Activated CD4-positive, alpha-beta T cell treated with anti-CD3 and anti-CD28 coated beads, Interleukin-2, Interleukin-6, amounts not matched to agents 100 ng/mL and 50 ng/mL, durations not matched to agents 16 hours and 8 hours (primary cell): ENCODE results near the gene ZC3H13.

Source experiments
- DNase-seq: peaks from one replicate; pipeline ENCODE4 v3.0.0-alpha.2; 2020

The ZC3H13 gene

GRCh38 chr13:46062185-46062584 is 9.6 kb upstream of the ZC3H13 start:
- DNase-seq = no peak

DNA sequence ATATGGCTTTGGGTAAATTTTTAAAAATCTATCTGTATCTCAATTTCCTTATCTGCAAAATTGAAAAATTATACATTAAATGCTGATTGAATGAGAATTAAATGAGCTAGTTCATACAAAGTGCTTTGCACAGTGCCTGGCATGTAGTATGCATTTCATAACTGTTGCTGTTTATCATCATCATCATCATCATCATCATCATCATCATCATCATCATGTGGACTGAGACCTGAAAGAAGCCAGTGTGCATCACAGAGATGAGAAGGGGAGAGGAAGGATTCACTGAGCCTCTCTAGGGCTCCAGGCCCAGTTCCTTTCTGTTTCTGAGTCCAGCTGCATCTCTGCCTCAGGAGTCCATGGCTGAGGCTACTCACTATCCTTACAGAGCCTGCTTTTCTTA is 6.9 kb upstream of the ZC3H13 start:
- DNase-seq = no peak

GRCh38 chr13:46058268-46058667 is 5.7 kb upstream of the ZC3H13 start:
- DNase-seq = no peak

DNA sequence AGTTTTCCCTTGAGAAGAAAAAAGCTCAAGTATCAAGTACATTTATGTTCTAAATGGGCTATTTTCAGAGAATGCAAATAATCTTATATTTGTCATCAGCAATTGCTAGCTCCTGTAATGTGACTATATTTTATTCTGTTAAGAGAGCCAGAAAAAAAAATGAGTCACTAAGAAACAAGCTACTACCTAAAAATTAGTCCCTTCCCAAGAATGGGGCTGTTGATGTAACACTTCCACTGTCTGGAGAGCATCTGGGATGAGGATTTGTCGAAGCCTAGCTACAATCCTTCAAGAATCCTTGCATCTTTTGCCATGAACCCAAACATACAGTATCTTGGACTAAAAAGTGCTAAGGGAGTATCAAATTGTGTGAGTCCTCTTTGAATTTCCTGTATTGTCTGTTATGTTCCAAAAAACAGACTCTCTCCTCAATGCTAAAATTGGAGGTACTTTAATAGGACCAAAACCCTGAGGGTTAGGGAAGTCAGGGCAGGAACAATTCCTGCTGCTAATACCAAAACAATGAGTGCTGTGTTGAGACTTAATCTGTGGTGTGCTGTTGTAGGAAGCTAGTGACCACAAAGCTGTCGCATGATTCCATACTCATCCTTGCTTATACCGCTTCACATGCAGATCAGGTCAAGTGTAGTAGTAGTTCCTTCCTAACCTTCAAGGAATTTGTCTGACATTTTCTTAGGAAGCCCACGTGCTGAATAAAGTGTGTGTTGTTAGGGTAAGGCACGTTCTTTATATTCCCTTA is 4.9 kb upstream of the ZC3H13 start:
- no peak for DNase-seq

- DNase-seq = no peak
Measured at GRCh38 chr13:46053162-46054012, 841 bp upstream of the ZC3H13 start.

- DNase-seq = no peak
Measured at GRCh38 chr13:46051968-46052318, 603 bp downstream of the ZC3H13 start.

GRCh38 chr13:46050771-46051170 is 1.8 kb downstream of the ZC3H13 start:
- DNase-seq = no peak

- DNase-seq = no peak
Measured at GRCh38 chr13:46045424-46045823, 7.1 kb downstream of the ZC3H13 start.

DNA sequence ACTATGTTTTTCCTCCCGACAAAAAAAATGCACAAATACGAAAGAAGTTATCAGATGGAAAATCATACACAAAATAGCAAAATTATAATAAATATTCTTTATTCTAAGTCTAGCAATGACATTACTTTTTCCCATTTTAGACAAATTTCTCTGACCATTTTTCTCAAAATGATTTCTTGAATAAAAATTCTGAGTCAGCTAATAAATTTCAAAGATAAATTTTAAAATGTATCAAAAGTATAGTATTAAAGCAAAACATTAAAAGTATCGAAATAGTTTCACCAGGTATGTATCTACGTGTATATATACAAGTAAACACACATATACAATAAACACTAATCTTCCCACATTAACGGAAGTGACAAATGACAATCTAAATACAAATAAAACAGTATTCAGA is 8.9 kb downstream of the ZC3H13 start:
- DNase-seq = no peak

GRCh38 chr13:46041419-46041839 is 11.1 kb downstream of the ZC3H13 start:
- no peak for DNase-seq

DNA sequence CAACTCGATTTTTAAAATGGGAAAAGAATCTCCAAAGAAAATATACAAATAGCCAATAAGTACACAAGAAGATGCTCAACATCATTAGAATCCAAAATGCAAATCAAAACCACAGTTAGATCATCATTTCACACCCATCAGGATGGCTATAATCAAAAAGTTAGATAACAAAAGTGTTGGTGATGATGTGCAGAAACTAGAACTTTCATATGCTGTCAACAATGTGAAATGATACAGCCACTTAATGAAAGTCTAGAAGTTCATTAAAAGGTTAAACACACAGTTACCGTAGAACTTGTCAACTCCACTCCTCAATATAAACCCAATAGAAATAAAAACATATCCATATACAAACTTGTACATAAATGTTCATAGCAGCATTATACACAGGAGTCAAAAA is 11.8 kb downstream of the ZC3H13 start:
- DNase-seq = no peak

DNA sequence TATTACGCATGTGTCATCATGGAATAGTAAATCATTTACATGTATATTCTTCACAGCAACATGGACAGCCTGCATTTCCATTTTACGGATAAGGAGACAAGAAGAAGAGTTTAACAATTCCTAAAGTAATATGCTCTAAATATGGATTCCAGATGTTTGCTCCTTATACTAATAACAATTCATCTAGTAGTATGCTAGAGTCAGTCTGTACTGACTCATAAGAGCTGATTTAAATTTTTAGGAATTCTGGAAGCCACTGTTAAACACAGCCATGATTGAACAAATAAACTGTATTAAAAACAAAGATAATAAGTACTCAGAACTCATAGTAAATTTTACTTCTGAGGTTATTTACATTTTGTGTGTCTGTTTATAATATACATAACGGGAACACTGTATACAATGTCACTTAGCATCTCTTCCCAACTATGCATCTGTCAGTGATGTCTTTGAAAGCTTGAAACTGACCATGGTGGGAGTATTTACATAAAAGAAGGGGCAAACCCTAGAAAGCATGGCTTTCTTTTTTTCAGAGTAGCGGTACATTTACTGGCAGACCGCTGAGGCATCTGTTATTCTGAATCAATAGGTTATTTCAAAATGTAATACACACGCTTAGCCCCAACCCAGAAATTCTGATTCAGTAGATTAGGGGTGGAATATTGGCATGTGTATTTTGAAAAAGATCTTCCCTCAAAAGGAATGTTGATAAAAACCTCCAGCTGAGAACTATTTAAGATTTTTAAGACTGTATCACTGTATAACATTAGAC is 12.9 kb downstream of the ZC3H13 start:
- no peak for DNase-seq

DNA sequence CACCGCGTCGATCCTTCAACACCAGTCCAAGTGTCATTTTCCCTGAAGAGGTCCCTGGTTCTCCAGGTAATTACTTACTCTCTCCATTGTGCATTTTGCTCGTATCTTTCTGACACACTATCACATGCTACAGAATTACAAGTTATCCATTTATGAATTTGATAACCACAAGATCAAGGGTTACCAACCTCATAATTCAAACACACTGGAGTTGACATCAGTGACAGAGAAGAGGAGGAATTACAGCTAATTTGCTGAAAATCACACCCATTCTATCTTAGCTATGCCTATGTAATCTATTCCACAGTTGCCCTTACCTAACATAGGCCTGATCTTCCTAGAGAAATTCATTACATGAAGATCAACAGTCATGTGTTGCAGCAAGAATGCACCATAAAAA is 14.2 kb downstream of the ZC3H13 start:
- no peak for DNase-seq

GRCh38 chr13:46035066-46035465 is 17.5 kb downstream of the ZC3H13 start:
- no peak for DNase-seq

DNA sequence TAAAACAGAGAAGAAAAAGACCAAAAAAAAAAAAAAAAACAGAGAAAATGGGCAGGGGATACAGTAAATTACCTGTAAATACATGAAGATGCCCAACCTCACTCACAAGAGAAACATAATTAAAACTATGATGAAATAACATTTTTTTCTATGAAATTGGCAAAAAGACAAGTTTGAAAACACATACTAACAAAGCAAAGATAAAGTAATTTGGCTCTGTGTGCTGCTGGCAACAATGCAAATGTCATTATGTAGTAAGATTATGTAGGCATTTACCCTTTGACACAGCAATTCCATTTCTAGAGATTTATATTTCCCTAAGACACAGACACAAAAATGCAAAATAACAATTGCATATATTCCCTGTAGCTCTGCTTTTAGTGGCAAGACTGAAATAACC is 20.2 kb downstream of the ZC3H13 start:
- DNase-seq = no peak

DNA sequence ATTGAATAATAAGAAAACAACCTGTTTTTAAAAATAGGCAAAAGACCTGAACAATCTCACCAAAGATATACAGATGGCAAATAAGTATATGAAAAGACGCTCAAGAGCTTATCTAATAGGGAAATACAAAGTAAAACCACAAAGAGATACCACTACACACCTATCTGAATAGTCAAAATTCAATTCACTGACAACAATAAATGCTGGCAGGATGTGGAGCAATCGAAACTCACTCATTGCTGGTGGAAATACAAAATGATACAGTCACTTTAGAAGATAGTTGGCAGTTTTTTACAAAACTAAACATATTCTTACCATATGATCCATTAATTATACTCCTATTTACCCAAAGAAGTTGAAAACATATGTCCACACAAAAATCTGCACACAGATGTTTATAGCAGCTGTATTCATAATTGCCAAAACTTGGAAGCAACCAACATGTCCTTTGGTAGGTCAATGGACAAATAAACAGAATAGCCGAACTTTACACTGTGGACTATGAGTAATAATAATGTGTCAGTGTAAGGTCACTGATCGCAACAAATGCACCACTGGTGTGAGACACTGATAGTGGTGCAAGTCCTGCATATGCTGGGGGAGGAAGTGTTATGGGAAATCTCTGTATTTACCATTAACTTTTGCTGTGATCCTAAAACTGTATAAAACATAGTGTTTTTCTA is 20.8 kb downstream of the ZC3H13 start:
- no peak for DNase-seq

- DNase-seq = no peak
Measured at GRCh38 chr13:46025157-46025556, 27.4 kb downstream of the ZC3H13 start.

DNA sequence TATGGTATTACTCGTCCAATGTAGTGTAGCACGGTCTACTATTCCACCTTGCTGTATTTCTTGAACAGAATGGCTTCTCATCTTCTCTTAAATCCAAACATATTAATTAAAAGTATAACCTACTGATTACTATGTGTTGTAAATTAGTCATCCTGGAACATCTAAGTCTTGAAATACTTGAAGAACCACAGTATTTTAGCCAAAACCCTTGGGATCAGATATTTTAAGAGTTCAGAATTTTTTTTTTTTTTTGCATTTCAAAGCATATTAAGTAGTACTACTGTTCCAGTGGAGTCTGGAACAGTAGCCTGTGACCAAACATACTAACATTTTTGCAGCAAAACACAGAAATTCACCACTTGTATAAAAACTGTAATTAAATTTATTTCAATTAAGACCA is 30.1 kb downstream of the ZC3H13 start:
- no peak for DNase-seq

DNA sequence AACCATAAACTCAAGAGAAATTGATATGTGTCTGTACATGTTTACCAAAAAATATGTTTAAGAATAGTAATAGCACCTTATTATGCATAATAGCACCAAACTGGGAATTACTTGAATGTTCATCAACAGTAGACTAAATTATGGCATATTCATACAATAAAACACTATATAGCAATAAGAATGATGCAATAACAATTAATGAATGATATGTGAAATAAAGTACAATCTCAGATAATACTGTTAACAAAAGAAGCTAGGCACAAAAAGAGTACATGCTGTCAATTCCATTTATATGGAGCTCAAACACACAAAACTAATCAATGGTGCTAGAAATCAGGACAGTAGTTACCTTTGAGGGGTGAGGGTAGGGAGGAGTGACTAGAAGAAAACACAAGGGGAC is 36.3 kb downstream of the ZC3H13 start:
- no peak for DNase-seq

GRCh38 chr13:46015366-46015765 is 37.2 kb downstream of the ZC3H13 start:
- DNase-seq = no peak

- DNase-seq = no peak
Measured at GRCh38 chr13:46012404-46012803, 40.1 kb downstream of the ZC3H13 start.

- DNase-seq = no peak
Measured at GRCh38 chr13:46010148-46010547, 42.4 kb downstream of the ZC3H13 start.

DNA sequence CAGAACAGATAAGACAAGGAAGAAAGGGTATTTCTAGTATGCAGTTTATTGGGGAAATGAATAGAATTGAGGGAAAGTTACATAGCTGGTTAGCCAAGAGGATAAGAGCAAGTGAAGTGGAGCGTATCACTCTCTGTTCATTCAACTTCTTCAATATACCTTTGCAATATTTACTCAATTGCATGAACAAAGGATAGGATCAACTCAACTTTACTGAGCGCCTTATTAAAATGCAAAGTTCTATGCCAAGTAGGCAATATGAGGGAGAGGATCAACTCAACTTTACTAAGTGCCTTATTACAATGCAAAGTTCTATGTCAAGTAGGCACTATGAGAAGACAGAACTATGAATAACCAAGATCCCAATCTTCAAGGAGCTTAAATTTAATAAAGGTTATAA is 43.9 kb downstream of the ZC3H13 start:
- DNase-seq = no peak
